ENCODE data around the gene TCIRG1. TPM values are rescaled to one million over a fixed set of nuclear protein-coding genes. Genes with fewer than 3 reads are reported as not detected.
A peak's percentile ranks its signal among the peaks of the same experiment; 100 is the strongest.

TCIRG1 gene
- total RNA-seq, 1 experiment from 2014 or later: 9.7 TPM

DNA sequence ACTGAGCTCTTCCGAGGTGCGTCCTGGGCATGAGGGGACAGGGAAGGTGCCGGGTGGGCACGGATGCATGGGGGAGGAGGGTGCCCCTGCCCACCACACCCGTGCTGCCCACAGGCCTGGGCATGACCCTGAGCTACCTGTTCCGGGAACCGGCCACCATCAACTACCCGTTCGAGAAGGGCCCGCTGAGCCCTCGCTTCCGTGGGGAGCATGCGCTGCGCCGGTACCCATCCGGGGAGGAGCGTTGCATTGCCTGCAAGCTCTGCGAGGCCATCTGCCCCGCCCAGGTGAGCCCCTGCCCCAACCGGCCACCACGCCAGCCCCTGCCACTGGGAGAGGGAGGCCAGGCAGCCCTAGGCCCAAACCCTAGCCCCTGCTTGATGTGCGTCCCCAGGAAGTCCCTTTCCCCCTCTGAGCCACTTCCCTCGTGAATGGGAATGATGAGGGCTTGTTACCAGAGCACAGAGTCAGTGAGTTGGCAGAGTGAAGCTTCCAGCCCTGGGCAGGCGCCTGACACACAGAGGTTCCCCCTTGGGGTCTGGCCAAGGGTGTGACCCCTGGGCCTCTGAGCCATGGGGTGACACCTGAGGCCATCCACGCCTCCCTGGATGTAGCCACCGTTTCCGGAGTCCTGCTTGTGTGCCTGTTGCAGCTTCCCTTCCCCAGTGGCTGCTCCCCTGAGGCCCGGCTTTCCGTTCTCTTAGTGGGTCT is 5.7 kb upstream of the TCIRG1 start:
- in situ Hi-C loops (cut with HindIII; ENCODE audit: low sequenced_read_pairs): no loop called here
- no peak for DNase-seq (ENCODE audit: low spot score)

DNA sequence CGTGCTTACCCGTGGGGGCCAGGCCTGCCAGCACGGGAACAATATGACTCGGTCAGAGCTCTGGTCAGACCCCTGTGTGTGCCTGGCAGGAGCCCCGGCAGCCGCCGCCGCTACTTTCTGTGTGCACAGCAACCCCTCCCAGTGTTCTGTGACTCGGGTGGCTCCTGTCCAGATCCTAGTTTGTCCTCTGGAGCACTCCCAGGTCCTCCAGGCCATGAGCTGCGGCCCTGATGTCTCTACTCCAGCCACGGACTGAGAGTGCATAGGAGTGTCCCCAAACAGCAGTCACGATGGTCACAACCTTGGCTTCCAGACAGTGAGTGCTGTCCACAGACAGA is 5.1 kb upstream of the TCIRG1 start:
- in situ Hi-C loops (cut with HindIII; ENCODE audit: low sequenced_read_pairs): no loop called here
- peak; percentile 25 for DNase-seq (ENCODE audit: low spot score)

GRCh38 chr11:68035266-68035876 is 3.5 kb upstream of the TCIRG1 start:
- no peak for DNase-seq (ENCODE audit: low spot score)
- in situ Hi-C loops (cut with HindIII; ENCODE audit: low sequenced_read_pairs): no loop called here

GRCh38 chr11:68036141-68036716 is 2.6 kb upstream of the TCIRG1 start:
- in situ Hi-C loops (cut with HindIII; ENCODE audit: low sequenced_read_pairs): no loop called here
- DNase-seq (ENCODE audit: low spot score): no peak

GRCh38 chr11:68036717-68037239 is 2.0 kb upstream of the TCIRG1 start:
- in situ Hi-C loops (cut with HindIII; ENCODE audit: low sequenced_read_pairs): no loop called here
- no peak for DNase-seq (ENCODE audit: low spot score)

DNA sequence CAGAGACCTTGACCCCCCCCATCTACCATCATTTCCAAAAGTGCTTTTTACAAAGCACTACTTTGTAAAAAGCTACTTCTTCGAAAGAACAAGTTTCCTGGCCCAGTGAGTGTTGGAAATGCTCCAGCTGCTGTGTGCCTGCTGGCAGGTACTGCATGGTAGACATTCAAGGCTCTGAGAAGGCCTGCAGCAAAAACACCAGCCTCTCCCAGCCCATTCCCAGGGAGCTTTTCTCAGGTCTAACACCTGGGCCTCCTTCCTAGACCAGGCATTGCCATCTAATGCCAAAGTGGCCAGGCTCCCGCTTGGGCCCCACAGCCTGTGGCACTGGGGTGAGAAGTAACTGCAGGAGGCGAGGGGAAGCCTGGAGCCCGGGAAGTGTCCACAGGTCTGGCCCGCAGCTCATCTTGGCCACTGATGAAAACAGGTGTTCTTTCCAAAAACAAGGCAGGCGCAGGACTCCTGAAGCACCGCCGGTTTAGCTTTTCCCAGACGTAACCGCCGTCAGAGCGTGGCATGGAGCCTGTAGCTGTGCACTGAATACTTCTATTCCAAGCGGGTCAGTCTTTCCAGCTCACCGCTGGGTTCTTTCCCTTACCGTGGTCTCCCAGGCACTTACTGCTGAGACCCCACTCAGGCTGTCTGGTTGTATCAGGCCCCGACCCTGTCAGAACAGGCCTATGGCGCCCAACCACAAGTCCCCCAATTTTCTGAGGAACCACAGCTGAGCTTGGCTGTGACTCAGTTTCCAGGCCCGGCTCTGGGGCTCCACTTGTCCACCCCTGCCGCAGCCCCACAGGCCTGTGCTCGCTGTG is 1.2 kb upstream of the TCIRG1 start:
- in situ Hi-C loops (cut with HindIII; ENCODE audit: low sequenced_read_pairs): no loop called here
- no peak for DNase-seq (ENCODE audit: low spot score)

- DNase-seq (ENCODE audit: low spot score): no peak
- in situ Hi-C loops (cut with HindIII; ENCODE audit: low sequenced_read_pairs): no loop called here
Observed at GRCh38 chr11:68038226-68038717, 553 bp upstream of the TCIRG1 start.

GRCh38 chr11:68039526-68040086 is 781 bp downstream of the TCIRG1 start:
- DNase-seq (ENCODE audit: low spot score): no peak
- in situ Hi-C loops (cut with HindIII; ENCODE audit: low sequenced_read_pairs): no loop called here

DNA sequence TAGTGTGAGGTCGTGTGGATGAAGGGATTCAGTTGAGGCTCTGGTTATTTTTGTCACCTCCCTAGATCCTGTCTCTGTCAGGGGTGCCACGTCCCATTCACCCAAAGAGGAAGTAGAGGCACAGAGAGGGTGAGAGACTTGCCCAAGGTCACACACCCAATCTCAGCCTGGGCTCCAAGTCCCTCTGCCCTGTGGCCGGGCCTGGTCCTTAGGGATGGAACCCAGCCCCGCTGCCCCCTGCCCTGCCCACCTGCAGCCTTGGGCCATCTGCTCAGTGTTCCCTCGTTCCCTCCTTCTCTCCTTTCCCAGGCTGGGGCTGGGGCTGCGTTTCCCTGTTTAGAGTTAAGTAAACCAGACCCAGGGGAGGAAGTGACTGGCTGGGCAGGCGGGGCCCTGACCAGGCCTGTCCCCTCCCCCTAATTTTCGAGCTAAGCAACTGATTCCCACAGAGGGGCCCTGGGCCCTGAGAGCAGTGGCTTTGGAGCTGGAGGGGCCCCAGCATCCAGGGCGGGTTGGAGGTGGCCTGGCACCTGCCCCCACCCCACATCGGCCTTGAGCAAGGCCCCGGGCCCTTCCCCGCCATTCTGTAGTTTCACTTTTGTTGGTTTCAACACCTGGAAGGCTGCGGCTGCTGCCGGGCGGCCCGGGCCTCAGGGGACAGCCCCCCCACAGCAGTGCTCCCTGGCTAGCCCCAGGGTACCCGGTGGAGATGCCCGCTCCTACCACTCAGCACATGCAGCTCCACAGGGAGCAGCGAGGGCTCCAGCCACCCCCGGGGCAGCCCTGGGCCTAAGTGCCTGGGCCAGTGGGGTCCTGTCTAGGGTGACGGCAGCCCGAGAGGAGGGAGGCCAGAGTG is 1.5 kb downstream of the TCIRG1 start:
- peak; percentile 27 for DNase-seq (ENCODE audit: low spot score)
- in situ Hi-C loops (cut with HindIII; ENCODE audit: low sequenced_read_pairs): no loop called here

DNA sequence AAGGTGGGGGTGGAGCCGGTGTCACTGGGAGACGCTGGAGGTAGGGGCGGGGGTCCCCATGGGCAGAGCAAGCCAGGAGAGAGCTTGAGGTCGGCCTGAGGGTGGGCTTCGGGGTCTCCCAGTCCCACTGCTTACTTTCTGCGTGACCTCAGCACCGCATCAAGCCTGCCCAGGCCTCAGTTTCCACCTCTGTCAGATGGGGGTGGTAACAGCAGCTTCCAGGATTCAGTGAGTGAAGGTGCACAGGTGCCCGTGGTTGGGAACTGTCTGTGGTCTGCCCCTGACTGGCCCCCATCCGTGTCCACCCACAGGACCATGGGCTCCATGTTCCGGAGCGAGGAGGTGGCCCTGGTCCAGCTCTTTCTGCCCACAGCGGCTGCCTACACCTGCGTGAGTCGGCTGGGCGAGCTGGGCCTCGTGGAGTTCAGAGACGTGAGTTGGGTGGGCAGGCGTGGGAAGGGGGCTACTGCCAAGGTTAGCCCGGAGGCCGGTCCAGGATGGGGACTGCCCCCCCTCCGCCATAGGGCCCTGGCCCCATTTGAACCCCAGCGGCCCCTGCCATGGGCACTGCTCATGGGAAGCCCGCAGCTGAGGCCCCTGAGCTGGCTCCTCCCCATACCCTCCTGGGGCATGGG is 2.2 kb downstream of the TCIRG1 start:
- in situ Hi-C loops (cut with HindIII; ENCODE audit: low sequenced_read_pairs): no loop called here
- DNase-seq (ENCODE audit: low spot score): no peak

DNA sequence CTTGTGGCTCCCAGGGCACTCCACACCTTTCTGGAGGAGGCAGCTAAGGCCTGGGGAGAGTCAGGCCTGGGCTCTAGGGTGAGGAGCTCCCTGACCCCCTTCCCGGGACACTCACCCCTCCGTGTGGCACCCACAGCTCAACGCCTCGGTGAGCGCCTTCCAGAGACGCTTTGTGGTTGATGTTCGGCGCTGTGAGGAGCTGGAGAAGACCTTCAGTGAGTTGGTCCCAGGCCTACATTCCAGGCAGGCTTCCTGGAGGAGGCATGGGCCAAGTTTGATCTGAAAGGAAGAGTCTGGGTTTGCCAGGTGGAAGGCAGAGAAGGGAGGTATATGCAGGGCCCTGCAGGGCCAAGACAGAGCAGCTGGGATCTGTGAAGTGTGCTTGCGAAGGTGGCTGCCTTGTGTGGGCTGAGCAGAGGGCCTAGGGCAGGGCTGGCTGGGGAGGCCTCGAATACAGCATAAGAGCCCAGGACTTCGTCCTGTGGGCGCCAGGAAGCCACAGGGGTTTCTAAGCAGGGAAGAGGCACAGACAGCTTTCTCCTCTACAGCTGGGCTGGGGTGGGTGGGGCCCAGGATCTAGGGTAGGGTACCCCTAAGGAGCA is 2.9 kb downstream of the TCIRG1 start:
- in situ Hi-C loops (cut with HindIII; ENCODE audit: low sequenced_read_pairs): no loop called here
- no peak for DNase-seq (ENCODE audit: low spot score)

DNA sequence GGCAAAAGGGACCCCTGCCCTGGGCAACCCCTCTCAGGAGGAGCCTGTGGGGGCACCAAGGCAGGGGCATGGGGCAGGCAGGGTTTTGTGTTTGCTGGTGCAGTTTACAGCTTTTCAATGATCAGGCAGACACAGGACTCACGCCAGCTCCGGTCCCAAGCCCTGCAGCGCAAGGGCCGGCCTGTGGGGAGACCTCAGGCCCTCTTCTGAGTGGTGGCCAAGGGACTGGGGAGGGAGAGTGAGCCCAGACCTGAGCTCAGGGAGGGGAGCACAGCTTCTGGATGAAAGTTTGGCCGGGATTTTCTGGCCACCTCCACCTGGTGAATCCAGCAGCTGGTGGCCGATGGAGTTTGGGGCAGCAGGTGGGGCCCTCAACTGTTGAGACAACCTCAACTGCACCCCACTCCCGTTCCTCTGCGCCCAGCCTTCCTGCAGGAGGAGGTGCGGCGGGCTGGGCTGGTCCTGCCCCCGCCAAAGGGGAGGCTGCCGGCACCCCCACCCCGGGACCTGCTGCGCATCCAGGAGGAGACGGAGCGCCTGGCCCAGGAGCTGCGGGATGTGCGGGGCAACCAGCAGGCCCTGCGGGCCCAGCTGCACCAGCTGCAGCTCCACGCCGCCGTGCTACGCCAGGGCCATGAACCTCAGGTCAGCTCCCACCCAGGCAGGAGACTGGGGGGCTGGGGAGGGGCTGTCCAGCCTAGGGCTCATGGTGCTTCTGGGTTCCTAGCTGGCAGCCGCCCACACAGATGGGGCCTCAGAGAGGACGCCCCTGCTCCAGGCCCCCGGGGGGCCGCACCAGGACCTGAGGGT is 3.6 kb downstream of the TCIRG1 start:
- no peak for DNase-seq (ENCODE audit: low spot score)

DNA sequence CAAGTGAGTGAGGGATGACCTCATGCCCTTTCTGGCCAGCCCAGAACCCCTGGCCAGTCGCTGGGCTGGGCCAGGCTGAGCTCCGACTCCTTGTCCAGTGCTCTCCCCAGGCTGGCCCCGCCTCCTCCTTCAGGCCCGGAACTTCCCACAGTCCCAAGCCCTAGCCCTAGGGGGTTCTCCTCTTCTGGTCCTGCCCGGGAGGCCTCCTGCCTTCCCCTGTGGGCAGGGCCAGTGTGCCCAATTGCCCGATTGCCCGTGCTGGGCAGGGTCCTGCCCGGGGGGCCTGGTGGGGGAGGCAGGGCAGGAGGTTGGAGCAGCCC is 4.2 kb downstream of the TCIRG1 start:
- no peak for DNase-seq (ENCODE audit: low spot score)
- in situ Hi-C loops (cut with HindIII; ENCODE audit: low sequenced_read_pairs): no loop called here

More for the DNA sequence above, 3.6 kb downstream of the TCIRG1 start:
- in situ Hi-C loops (cut with HindIII; ENCODE audit: low sequenced_read_pairs): no loop called here

DNA sequence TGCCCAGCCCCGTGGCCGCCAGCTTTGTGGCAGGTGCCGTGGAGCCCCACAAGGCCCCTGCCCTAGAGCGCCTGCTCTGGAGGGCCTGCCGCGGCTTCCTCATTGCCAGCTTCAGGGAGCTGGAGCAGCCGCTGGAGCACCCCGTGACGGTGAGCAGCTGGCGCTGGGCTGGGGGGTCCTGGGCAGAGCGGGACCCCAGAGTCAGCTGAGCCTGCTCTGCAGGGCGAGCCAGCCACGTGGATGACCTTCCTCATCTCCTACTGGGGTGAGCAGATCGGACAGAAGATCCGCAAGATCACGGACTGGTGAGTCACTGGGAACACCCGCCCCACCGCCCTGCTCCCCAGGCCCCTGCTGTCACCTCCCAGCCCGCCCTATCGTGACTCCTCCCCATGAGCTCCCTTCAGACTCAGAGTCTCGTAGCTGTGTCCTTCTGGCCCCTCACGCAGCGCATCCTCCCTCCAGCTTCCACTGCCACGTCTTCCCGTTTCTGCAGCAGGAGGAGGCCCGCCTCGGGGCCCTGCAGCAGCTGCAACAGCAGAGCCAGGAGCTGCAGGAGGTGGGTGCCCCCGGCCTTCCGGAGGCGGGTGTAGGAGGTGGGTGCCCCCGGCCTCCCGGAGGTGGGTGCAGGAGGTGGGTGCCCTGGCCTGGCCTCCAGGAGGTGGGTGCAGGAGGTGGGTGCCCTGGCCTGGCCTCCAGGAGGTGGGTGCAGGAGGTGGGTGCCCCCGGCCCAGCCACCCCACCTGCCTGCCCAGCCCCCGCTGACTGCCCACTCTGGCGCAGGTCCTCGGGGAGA is 4.7 kb downstream of the TCIRG1 start:
- no peak for DNase-seq (ENCODE audit: low spot score)

GRCh38 chr11:68044145-68044813 is 5.5 kb downstream of the TCIRG1 start:
- DNase-seq (ENCODE audit: low spot score): no peak
- in situ Hi-C loops (cut with HindIII; ENCODE audit: low sequenced_read_pairs): no loop called here

More for the DNA sequence above, 4.7 kb downstream of the TCIRG1 start:
- in situ Hi-C loops (cut with HindIII; ENCODE audit: low sequenced_read_pairs): no loop called here

GRCh38 chr11:68044898-68045351 is 6.1 kb downstream of the TCIRG1 start:
- no peak for DNase-seq (ENCODE audit: low spot score)
- in situ Hi-C loops (cut with HindIII; ENCODE audit: low sequenced_read_pairs): no loop called here
